GM12878 (cell line): ENCODE results near the gene CHST13.

Experiments
- ASH2L ChIP-seq: fragments of 300-600, 200-600 bp; sonication (generic); IDR thresholded peaks from 2 replicates; pipeline ENCODE4 v1.6.1; 2017; ENCODE audit warnings: low read depth, mild to moderate bottlenecking, borderline replicate concordance
- BCL11A ChIP-seq: IDR thresholded peaks from 2 replicates; pipeline ENCODE4 v1.6.1; 2011; ENCODE audit warnings: low read depth, low read length
- CREB1 ChIP-seq: IDR thresholded peaks from 2 replicates; pipeline ENCODE4 v1.6.1; 2012; ENCODE audit warnings: low read depth, mild to moderate bottlenecking, inconsistent platforms
- CTCF ChIP-seq, 3 experiments: IDR thresholded peaks in 2 of 3; conservative IDR thresholded peaks in 1 of 3; 2 replicates each; pipeline ENCODE4 v1.5.1; 2011; ENCODE audit warnings: low read depth in 3 of 3, low read length in 3 of 3, mild to moderate bottlenecking in 3 of 3, control low read depth in 2 of 3, moderate library complexity in 2 of 3, inconsistent platforms in 1 of 3, mixed read lengths in 1 of 3; ENCODE audit not compliant: control insufficient read depth in 2 of 3, insufficient read depth in 1 of 3; ENCODE audit errors: extremely low read depth in 1 of 3
- EGR1 ChIP-seq, 2 experiments: IDR thresholded peaks; 1 replicate in 1 of 2; 2 replicates in 1 of 2; pipeline ENCODE4 v1.6.1; 2011 to 2012; ENCODE audit warnings: low read depth in 2 of 2, low read length in 2 of 2, borderline replicate concordance in 1 of 2, mild to moderate bottlenecking in 1 of 2, moderate library complexity in 1 of 2
- HCFC1 ChIP-seq: fragments of 150-350 bp; IDR thresholded peaks from 2 replicates; pipeline ENCODE4 v1.6.1; 2014; ENCODE audit warnings: low read length
- POLR2AphosphoS5 ChIP-seq: IDR thresholded peaks from 2 replicates; pipeline ENCODE4 v1.6.1; 2011; ENCODE audit warnings: mild to moderate bottlenecking, low read length, inconsistent platforms
- POU2F2 ChIP-seq: IDR thresholded peaks from 3 replicates; pipeline ENCODE4 v1.6.1; 2011; ENCODE audit warnings: low read depth, mild to moderate bottlenecking, low read length, borderline replicate concordance
- RAD21 ChIP-seq: IDR thresholded peaks from 2 replicates; pipeline ENCODE4 v1.6.1; 2011; ENCODE audit warnings: mild to moderate bottlenecking, low read depth, low read length, moderate library complexity; ENCODE audit not compliant: insufficient read depth
- SIX5 ChIP-seq: IDR thresholded peaks from 2 replicates; pipeline ENCODE4 v1.6.1; 2011; ENCODE audit warnings: mild to moderate bottlenecking, low read depth, low read length, moderate library complexity; ENCODE audit not compliant: severe bottlenecking
- SMC3 ChIP-seq: IDR thresholded peaks from 2 replicates; pipeline ENCODE4 v1.6.1; 2011; ENCODE audit warnings: low read length, improper control_type of control experiment, borderline replicate concordance
- TF ChIP-seq, protein P1 (sequence below): IDR thresholded peaks from 2 replicates; pipeline ENCODE4 v1.6.1; 2011; ENCODE audit warnings: low read depth, mild to moderate bottlenecking, low read length, moderate library complexity, borderline replicate concordance; ENCODE audit errors: extremely low read depth
- TF ChIP-seq, protein P2 (sequence below): IDR thresholded peaks from 2 replicates; pipeline ENCODE4 v1.6.1; 2012; ENCODE audit warnings: low read depth, low read length, improper control_type of control experiment

DNA sequence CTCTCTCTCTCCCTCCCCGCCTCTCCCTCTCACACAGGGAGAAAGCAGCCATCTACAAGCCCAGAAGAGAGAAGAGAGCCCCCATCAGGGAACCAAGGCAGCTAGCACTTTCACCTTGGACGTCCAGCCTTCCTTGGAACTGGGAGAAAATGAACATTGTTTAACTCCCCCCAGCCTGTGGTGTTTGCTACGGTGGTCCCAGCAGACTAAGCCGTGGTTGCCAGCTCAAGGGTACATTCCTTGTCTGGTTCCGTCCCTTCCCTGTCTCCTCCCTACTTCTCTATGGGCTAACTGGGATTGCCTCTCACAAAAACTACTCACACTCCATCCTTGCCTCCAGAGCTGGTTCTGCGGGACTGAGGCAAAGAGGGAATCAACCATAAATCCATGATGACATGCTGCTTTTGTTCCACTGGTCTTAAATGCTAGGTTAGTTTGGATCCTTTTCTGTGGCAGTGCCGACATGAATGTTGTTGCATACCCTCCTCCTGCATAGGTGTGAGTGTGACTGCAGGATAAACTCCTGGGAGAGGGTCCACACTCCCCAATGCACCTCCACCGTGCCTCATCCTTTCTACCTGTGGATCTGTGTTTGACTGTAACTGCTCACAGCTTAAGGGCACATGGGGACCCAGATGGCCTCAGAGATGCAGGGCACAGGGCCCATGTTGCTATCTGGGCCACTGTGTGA lies 22.7 kb downstream of the CHST13 start:
- TF ChIP-seq HCFC1 = no peak
- no peak for TF ChIP-seq SIX5
- TF ChIP-seq, protein P1, sequence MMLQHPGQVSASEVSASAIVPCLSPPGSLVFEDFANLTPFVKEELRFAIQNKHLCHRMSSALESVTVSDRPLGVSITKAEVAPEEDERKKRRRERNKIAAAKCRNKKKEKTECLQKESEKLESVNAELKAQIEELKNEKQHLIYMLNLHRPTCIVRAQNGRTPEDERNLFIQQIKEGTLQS = no peak
- TF ChIP-seq CTCF (IDR thresholded peaks at IDR 0.05 in 2 of 3, conservative IDR thresholded peaks at IDR 0.05 in 1 of 3; ENCODE audit: control insufficient read depth in 2 of 3, extremely low read depth in 1 of 3, insufficient read depth in 1 of 3, low read depth in 3 of 3, low read length in 3 of 3) = no peak
- TF ChIP-seq ASH2L = no peak
- TF ChIP-seq BCL11A = no peak
- TF ChIP-seq RAD21 = no peak
- TF ChIP-seq POU2F2 = no peak
- no peak for TF ChIP-seq CREB1
- no peak for TF ChIP-seq SMC3
- TF ChIP-seq, protein P2, sequence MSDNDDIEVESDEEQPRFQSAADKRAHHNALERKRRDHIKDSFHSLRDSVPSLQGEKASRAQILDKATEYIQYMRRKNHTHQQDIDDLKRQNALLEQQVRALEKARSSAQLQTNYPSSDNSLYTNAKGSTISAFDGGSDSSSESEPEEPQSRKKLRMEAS = no peak
- no peak for TF ChIP-seq EGR1 (IDR thresholded peaks at IDR 0.05; ENCODE audit: borderline replicate concordance in 1 of 2, low read depth in 2 of 2, low read length in 2 of 2)
- no peak for TF ChIP-seq POLR2AphosphoS5
